ENCODE results near the gene GRIA3.

The GRIA3 gene

GRCh38 chrX:123140904-123141303 is 43.2 kb upstream of the GRIA3 start:
- H3K9ac ChIP-seq (ENCODE audit: low read length): no peak overlapping the region
- no peaks in the 10 kb centered on the region for H3K4me1 ChIP-seq (ENCODE audit: insufficient read depth, low read length, severe bottlenecking)
- no peaks in the 10 kb centered on the region for H3K27me3 ChIP-seq (ENCODE audit: insufficient read depth, low read length)
- no peak for TF ChIP-seq EZH2 (IDR thresholded peaks at IDR 0.05; ENCODE audit: borderline replicate concordance, low read length)
- TF ChIP-seq CTCF (IDR thresholded peaks at IDR 0.05; ENCODE audit: low read length): no peak
- no peaks in the 10 kb centered on the region for H4K20me1 ChIP-seq (ENCODE audit: insufficient read depth, low read length)
- no peaks in the 10 kb centered on the region for H3K36me3 ChIP-seq (ENCODE audit: insufficient read depth, low read length)
- H3K4me3 ChIP-seq (ENCODE audit: low read depth, low read length, poor library complexity, severe bottlenecking): no peak overlapping the region
- H3K27ac ChIP-seq (ENCODE audit: low read depth, low read length, poor library complexity, severe bottlenecking): no peak overlapping the region
- no peaks in the 10 kb centered on the region for H3K9me2 ChIP-seq (ENCODE audit: low read depth, low read length)
- H3F3A ChIP-seq (ENCODE audit: insufficient read depth, low read length): no peaks in the 10 kb centered on the region
- no peak overlapping the region for H3K4me2 ChIP-seq (ENCODE audit: low read length)
- no peak overlapping the region for H2AFZ ChIP-seq (ENCODE audit: low read length)
- H3K79me2 ChIP-seq (ENCODE audit: insufficient read depth, low read length): no peaks in the 10 kb centered on the region
- H3K9me3 ChIP-seq (ENCODE audit: low read length): no peaks in the 10 kb centered on the region

- no peak overlapping the region for H3K9ac ChIP-seq (ENCODE audit: low read length)
- no peaks in the 10 kb centered on the region for H3K79me2 ChIP-seq (ENCODE audit: insufficient read depth, low read length)
- TF ChIP-seq CTCF (IDR thresholded peaks at IDR 0.05; ENCODE audit: low read length) (no peak), EZH2 (IDR thresholded peaks at IDR 0.05; ENCODE audit: borderline replicate concordance, low read length) (no peak)
- no peaks in the 10 kb centered on the region for H3F3A ChIP-seq (ENCODE audit: insufficient read depth, low read length)
- H3K4me3 ChIP-seq (ENCODE audit: low read depth, low read length, poor library complexity, severe bottlenecking): no peak overlapping the region
- H3K9me3 ChIP-seq (ENCODE audit: low read length): no peaks in the 10 kb centered on the region
- no peaks in the 10 kb centered on the region for H3K9me2 ChIP-seq (ENCODE audit: low read depth, low read length)
- H3K27me3 ChIP-seq (ENCODE audit: insufficient read depth, low read length): no peaks in the 10 kb centered on the region
- no peaks in the 10 kb centered on the region for H3K4me1 ChIP-seq (ENCODE audit: insufficient read depth, low read length, severe bottlenecking)
- no peak overlapping the region for H3K4me2 ChIP-seq (ENCODE audit: low read length)
- no peak overlapping the region for H2AFZ ChIP-seq (ENCODE audit: low read length)
- H3K36me3 ChIP-seq (ENCODE audit: insufficient read depth, low read length): no peaks in the 10 kb centered on the region
- H4K20me1 ChIP-seq (ENCODE audit: insufficient read depth, low read length): no peaks in the 10 kb centered on the region
- no peak overlapping the region for H3K27ac ChIP-seq (ENCODE audit: low read depth, low read length, poor library complexity, severe bottlenecking)
These were observed 30.2 kb upstream of the GRIA3 start for GRCh38 chrX:123153846-123154335.

- Histone ChIP-seq H3K9ac (ENCODE audit: low read length) (no peak overlapping the region), H3F3A (ENCODE audit: insufficient read depth, low read length) (no peaks in the 10 kb centered on the region), H3K9me3 (ENCODE audit: low read length) (no peaks in the 10 kb centered on the region), H3K4me2 (ENCODE audit: low read length) (no peak overlapping the region), H3K27me3 (ENCODE audit: insufficient read depth, low read length) (no peaks in the 10 kb centered on the region), H3K4me1 (ENCODE audit: insufficient read depth, low read length, severe bottlenecking) (no peaks in the 10 kb centered on the region), H2AFZ (ENCODE audit: low read length) (no peak overlapping the region), H3K79me2 (ENCODE audit: insufficient read depth, low read length) (no peaks in the 10 kb centered on the region), H3K9me2 (ENCODE audit: low read depth, low read length) (no peaks in the 10 kb centered on the region), H3K36me3 (ENCODE audit: insufficient read depth, low read length) (no peaks in the 10 kb centered on the region), H3K4me3 (ENCODE audit: low read depth, low read length, poor library complexity, severe bottlenecking) (no peak overlapping the region), H4K20me1 (ENCODE audit: insufficient read depth, low read length) (no peaks in the 10 kb centered on the region), H3K27ac (ENCODE audit: low read depth, low read length, poor library complexity, severe bottlenecking) (no peak overlapping the region)
- no peak for TF ChIP-seq EZH2 (IDR thresholded peaks at IDR 0.05; ENCODE audit: borderline replicate concordance, low read length)
- no peak for TF ChIP-seq CTCF (IDR thresholded peaks at IDR 0.05; ENCODE audit: low read length)
These were observed 28.8 kb upstream of the GRIA3 start for GRCh38 chrX:123155327-123155726.
